Activated CD4-positive, alpha-beta T cell treated with anti-CD3 and anti-CD28 coated beads, Interleukin-2, amount 50 U/mL, for 4 hours (primary cell): Measurements from ENCODE around the gene ETV3.
"Not testable (repeated sequence)": the region's sequence is repeated elsewhere in the genome, so short reads cannot be mapped to it uniquely, and the experiment has no call there.

Source experiments
- DNase-seq, 2 experiments: peaks; one replicate each; pipeline ENCODE4 v3.0.0-alpha.2; 2020

The ETV3 gene

DNA sequence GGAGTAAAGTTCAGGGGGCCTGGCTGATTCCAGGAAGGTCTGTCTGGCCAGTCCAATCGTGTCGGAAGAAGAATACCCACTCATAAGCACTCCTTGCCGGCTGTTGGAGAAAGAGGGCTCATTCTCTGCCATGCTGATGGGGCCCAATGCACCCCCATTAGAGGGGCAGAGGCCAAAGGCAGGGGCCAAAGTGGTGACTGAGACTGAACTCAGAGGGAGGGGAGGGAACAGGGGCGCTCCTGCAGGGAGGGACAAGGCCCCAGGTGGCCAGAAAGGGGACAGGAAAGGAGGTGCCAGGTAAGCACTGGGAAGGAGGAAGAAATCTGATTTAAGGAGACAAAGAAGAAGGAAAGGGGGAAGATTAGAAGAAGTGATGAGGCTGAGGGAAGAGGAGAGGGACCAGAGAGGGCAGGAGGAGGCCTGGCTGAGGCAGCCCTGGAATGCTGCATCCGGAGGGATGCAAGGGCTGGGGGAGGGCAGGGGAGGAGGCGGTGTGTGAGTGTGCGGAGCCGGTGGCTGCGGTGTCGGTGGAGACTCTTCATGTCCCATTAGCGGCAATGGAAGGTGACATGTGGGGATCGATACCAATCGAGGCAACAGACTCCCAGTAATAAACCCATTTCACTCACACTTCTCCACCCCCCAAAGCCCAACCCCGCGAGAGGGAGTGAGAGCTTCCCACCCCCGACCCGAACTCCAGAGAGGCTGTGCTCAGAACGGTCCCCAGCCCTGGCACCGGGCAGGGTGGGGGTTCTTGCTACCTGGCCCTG, 26.6 kb downstream of the ETV3 start:
- DNase-seq: no peak

DNA sequence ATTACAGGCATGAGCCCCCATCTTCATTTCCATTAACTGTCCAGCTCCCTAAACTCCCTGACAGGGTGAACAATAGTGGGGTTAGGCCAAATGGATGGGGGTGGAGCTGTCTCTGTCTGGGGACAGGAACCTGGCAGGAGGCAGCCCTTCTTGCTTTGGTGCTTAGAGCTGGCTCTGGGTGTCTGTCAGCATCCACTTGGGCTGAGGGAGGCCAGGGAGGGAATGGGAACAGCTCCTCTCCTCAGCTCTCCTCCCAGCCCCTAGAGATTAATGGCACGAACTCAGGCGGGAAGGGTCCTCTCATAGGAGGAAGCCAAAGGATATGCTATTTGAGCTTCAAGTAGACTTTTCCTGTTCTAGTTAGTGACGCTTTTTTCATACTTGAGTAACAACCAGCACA, 27.5 kb downstream of the ETV3 start:
- DNase-seq: no peak

DNA sequence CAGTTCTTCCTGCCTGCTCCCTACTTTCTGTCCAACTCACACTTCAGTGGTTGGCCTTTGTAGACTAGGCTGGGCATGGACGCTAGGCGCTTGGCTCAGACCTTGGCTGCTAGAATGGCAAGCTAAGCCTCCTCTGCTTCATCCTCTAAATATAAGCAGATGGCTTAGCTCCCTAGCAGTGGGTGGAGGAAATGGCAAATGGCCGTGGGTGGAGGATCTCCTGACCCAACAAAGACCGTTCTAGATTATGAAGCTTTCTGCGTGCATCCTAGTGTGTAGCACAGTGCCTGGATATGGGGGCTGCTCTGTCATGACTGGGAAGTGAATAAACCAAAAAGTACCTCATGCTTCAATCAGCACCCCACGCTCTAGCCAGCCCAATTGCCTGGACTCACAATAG, 28.2 kb downstream of the ETV3 start:
- no peak for DNase-seq

DNA sequence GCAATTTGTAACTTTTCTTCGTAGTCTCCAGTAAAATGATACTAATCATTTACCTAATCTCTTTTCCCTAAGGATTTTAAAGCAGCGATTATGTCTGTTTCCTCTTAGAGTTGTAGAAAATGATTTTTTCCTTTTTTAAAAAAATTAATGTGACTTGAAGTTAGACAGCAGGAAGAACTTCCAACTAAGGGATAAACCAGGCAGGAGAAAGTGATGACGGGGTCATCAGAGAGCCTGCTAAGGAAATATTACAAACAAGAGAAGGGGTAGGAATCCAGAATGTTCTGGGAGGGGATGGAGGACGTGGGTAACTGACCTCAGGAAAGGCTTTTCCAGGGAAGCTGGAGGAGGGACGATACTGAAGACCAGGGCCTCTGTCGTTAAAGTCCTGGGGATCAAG, 29.7 kb downstream of the ETV3 start:
- no peak for DNase-seq

DNA sequence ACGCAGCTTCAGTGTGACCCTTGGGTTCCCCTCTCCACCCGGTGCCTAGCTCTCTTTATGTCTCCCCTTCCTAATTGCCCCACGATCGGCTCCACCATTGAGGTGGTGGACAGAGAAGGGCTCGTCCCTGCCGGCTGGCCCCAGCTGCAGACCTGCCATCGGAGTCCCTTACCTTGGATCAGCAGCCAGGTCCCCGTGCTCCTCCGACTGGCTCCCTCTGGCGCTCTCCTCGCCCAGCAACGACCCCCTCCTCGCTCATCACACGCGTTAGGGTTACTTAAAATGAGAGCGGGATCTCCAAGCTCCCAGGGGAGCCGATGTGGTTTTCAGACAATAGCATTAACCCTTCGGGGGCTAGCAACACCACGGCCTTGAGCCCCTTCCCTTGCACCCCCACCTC, 30.5 kb downstream of the ETV3 start:
- DNase-seq: no peak

DNA sequence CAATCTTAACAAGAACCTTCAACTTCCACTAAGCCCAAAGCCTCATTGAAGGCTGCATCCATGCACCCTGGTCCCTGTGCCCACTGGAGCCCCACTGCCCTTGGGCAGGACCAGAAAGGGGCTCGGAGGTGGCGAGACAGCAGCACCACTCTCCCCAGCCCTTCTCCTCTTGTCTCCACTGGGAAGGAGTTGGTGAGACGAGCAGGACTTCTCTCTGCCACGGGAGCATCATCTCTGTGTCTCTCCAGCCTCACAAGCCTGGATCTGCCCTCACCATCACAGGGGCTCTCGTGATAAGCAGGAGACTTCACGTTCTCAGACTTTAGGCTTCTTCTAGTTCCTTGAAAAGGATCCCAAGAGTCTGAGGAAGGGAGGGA, 31.4 kb downstream of the ETV3 start:
- no peak for DNase-seq

DNA sequence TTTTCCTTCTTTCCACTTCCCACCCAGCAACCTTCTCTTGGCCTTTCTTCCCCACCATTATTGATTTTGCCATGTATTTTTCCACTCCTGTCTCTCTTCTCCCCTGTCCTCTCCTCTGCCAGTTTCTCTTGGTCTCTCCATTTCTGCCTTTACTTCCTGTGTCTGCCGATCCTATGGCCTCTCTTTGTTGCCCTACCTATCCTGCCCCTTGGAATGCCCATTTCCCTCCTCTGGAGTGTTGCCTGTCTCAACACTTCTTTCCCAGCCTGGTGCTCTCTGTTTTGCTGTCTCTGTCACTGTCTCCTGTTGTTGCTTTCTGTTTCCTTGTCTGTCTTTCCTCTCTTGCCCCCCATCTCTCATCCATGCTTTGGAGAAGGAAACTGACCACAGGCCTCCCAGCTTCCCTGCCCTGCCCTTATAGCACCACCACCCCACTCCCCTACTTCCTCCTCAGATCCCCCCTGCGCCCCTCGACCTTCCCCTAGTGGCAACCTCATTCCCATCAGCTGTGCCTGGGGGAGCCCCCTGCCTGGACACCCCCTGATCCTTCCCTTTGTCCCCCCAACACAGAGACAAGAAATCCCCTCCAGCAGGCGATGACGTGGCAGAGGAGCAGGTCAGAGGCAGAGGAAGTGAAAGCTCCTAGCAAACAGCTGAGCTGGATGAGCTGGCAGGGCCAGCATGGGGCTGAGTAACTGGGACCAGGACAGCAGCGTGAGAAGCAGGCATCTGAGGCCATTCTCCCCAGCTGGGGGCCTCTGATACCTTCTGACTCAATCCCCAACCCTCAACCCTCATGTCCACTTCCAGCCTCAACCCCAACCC, 32.0 kb downstream of the ETV3 start:
- DNase-seq: no peak

DNA sequence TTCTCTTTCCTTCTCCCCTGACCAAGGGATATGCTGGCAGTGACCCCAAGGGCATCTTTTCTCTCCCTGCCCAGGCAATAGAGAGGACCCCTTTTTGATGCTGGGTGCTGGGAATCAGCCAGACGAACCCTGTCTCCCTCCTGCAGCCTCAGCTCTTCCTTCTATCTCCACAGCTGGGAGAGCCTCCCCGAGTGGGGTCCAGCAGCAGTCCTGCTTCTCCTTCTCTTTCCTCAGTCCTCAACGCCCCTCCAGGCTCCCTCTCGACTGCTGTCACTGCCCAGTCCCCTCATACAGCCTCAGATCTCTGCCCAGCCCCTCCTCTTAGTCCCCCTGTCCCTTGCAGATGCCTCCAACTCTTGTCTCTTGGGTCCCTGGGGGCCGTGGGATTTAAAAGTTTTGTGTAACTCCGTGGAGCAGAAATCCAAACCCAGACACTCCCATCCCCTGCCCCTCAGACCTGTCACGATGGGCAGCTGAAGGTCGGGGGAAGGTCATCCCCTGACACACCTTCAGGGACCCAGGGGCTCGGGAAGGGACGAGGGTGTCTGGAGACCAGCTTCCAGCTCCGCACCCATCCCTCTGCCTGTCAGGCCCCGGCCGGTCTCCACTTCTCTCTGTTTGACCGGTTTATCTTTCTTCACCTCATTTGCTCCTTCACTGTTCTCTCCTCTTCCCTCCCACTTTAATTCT, 32.8 kb downstream of the ETV3 start:
- no peak for DNase-seq

DNA sequence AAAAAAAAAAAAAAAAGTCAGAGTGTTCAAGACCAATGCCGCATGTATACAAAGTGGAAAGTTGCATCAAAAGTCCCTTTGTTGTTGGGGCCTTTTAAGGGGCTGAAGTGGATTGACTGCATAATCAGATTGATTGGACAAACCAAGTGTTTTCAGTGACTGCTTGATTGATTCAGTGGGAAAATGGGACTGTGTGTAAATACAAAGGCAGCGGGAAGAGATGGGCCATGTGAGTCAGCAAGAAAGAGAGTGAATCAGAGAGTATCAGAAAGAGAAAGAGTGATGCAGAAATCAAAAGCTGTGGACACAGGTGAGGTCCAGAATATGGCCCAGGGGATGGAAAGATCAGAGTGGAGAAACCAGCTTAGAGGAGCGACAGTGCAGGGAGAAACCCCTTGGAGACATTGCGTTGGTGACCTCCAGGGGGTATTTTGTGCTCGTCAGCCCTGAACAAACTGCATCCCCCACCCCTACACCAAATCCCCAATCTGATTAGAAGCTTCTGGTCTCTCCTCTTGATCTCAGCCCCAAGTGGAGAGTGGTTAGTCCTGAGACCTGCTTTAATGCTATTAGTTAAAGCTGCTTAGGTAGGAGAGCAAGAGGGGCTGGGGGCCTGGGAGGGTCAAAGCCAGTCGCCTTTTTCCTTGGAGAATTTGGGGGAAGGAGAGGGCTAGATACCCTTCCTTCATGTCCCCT, 33.4 kb downstream of the ETV3 start:
- DNase-seq: no peak

DNA sequence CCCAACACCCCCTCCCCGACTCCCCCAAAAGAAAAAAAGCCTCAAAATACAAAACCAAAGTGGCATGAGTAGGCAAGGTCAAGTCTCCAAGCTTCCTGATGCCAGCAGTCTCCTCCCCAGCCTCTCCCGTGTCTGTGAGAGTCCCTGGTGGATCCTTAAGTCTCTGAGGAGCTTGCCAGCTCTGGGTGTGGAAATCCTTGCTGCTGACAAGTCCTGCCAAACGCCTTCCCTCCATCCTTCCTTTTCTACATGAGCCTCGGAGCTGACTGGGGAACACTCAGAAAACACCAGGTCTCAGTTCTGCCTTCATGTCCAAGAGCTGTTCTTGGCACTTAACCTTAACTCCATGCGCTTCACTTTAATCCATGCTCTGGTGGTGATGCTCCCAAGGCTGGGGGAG, 34.9 kb downstream of the ETV3 start:
- DNase-seq: no peak

DNA sequence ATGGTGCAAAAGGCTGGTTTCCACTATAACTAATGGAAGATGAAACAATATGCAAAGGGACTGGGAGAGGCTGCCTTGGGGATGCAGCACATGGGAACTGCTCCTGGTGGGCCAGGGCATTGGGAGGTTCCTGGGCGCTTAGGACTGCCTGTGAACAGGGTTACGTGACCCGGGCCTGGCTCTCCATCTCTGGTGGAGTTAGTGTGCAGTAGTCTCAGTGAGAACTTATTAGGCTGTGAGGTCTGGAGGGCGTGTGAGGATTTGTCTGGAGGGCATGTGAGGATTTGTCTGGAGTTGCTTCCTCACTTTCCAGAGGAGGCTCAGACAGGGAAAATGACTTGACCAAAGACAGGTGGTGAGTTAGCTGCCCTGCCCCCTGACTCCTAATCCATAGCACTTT, 37.0 kb downstream of the ETV3 start:
- no peak for DNase-seq

DNA sequence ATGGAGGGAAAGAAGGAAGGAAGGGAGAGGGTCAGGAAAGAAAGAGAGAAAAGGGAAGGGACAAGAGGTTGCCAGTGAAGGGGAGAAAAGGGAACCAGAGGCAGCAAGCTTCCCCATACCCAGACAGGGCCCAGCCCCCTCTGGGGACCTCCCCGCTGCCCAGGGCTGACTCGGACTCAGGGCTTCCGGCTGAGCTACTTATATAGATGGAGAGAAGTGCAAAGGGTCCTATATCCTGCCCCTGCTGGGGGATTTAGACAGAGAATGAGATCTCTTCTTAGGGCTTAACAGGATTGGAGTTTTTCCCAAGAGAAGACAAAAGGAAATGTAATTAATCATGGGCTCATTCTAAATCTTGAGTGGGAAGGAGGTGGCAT, 38.6 kb downstream of the ETV3 start, which contains the start of gene ETV3L:
TSS of gene ETV3L (minus strand) at position 176 of the 377 bp plus-strand sequence. CDS start 285 bp downstream, outside the sequence.
- no peak for DNase-seq

DNA sequence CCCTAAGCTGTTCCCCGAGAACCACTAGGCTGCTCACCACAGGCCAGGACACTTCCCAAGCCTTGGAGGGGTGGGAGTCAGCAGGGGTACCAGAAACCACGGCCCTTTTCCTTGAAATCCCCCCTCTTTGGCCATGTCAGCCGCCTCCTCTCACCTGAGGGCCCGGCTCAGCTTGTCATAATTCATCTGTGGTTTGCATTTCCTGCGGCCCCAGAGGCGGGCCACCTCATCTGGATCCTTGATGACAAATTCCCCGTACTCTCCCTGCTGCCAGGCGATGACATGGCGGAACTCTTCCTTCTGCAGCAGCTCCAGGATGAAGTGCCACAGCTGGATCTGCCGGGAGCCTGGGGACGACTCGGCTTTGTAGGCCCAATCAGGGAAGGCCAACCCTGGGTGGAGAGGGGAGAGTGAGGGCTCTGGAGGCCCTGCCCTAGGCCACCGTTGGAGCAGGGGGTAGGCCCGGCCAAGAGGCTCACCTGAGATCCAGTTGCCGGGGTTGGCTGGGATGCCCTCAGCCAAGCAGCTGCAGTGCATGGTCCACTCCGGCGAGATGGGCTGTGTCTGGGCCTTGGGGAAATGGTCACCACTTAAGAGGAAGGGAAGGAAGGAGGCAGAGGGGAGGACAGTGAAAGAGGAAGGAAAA, 39.1 kb downstream of the ETV3 start:
- DNase-seq: not testable (repeated sequence)

DNA sequence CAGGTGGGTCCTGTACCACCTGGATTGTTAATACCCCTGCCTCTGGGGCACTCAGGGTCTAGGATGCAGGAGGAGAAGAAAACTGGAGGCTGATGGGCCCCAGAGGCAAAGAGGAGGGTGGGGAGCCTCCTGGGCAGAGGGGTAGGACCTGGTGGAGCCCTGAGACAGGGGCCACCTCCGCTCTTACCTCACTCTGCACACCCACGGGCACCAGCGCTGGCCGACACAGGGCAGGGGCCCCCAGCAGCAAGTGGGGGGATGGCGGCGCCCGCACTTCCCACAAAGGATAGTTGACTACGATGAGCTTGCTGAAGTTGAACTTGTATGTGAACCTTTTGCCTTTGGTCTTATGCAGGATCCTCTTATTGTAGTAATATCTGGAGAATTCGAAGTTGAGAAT, 39.7 kb downstream of the ETV3 start:
- DNase-seq: no peak

DNA sequence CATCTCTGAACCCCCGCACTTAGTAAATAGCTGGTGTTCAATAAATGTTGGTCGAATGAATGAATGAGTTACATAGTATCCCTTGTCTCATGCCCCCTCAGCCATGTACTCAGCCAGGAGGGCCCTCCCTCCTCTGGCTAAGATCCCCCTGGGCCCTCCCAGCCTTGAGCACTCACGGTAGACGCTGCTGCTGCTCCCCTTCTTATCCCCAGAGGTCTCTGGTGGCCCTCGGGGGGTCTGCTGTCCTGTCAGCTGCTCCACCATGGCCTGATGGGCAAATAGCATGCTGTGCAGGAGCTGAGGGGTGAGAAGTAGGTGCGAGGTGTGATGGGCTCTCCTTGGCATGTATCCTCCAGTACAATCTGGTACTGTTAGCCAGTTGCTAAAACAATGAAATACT, 40.5 kb downstream of the ETV3 start:
- no peak for DNase-seq

DNA sequence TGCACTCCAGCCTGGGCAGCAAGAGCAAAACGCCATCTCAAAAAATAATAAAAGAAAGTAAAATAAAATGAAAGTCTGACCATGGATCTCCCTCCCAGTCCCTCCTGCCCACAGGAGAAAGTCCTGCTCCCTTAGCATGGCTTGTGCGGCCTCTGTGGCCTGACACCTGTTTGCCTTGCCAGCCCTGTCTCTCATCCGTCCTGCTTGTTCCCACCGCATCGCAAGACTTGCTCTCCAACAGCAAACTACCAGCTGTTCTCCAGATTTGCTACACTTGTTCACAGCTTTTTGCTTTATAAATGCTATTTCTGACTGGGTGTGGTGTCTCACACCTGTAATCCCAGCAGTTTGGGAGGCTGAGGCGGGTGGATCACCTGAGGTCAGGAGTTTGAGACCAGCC, 41.3 kb downstream of the ETV3 start:
- no peak for DNase-seq

DNA sequence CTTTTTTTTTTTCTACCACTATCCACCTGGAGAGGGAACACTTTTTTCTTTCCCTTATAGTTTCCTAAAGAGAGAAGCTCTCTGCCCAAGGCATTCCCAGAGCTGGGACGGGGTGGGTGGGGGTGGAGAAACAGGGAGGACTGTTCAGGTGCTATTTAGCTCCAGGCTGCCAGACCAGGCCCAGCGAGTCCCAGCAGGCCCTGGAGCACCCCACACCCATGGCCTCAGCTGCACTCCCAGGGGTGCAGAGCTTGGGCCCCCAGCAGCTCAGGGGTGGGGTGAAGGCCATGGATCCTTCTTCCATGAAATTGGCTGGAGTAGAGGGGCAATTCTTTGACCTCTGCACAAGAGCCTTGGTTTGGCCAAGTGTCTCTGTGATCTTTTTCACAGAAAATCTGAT, 42.6 kb downstream of the ETV3 start:
- DNase-seq: no peak

DNA sequence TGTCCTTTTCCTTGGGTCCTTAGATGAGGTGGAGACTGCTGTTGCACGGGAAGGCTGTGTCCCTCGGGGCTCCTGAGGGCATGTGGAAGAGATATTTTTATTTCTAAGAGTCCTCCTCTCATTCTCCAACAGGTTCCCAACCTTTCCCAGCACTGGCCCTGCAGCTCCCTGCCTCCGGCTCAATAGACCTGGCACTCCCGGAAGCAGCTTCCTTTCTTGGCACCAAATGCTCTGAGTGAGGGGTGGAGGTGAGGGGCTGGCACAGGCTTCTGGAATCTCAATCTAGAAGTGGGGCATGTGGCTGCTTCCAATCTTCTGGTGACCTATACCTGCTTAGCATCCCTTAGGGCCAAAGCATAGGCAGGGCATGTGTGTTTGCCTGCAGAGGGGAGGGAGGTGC, 43.1 kb downstream of the ETV3 start:
- no peak for DNase-seq

DNA sequence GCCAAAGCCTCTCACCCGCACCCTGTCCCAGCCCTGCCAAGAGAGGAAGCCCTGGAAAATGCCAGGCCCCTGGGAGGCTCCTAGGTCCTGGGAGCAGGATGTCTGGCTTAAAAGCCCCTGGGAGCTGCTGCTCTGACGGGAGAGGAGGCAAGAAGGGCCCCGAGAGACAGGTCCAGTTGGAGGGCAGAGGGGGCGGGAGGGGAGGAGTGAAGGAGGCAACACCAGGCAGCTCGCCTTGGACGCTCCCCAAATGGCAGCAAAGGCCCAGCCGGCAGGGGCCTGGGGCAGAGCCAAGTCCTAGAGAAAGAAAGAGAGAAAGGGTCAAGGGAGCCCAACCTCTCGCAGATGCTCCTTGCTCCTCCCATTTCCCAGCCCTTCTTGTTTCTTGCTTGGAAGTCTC, 45.4 kb downstream of the ETV3 start:
- DNase-seq: no peak

DNA sequence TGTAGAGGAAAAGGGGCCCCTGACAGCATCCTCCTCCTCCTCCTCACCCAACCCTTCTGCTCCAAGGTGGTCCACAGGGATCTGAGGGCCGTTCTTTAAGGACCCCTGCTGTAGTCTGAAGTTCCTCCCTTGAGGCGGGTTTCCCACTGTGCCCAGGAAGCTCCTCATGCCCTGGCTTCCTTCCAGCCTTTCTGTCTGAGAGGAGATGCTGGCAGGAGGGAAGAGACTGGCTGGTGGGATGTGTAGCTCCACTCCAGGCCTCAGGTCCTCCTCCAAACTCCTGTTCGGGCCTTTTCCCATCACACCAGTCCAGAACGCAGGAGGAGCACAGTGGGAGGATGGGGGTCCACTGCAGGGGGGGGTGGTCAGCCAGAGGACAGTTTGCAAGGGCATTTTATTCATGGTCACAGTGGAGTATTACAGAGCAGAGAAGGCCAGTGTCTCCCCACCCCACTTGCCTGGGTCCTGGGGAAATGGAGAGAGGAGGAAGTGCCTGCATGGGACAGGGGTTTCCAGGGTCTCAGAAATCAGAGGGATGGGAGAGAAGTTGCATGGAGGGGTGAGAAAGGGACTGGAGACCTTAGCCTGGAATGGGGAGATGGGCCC, 46.4 kb downstream of the ETV3 start:
- no peak for DNase-seq

DNA sequence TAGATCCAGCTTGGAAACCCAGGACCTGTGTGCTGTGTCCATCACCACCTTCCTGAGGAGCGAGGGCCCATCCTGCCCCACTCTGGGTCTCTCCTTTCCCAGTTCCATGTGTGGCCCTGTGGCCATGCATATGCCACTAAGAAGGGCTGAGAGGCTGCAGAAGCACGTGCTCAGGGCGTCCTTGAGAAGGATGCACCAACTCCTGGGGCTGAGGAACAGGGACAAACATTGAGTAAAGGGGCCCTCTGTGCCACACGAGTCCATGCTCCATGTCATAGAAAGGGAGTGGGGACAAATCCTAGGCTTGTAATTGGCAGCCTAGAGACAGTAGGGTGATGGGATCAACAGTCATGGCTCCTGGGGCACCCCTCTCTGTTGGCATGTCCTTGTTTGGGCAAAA, 47.0 kb downstream of the ETV3 start:
- DNase-seq: no peak

DNA sequence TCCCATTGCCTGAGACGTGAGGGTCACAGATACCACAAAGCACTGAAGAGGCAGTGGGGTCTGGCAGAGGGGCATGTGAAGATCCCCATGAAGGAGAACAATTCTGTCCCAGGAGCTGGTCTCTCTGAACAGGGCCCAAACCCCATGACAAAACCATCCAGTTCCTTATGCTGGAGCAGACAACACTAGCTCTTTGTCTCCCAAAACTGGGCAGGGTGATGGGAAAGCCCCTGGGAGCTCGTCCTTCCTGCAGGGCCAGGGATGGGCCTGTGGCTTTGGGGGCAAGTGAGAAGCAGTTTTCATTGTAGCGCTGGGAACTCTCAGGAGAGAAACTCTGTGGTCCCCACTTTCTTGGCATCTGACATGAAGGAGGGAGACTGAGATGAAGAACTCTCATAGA, 47.4 kb downstream of the ETV3 start:
- DNase-seq: no peak
